ENCODE results near the gene SLC25A27.

- TF ChIP-seq POLR2A (IDR thresholded peaks at IDR 0.05) (no peak), CTCF (IDR thresholded peaks at IDR 0.05) (no peak)
These were observed 46.4 kb upstream of the SLC25A27 start for GRCh38 chr6:46606338-46606737.
